PC-9 (cell line): ENCODE data around the gene CPE.

Experiments
- CTCF ChIP-seq: fragments of 200-600 bp; sonication (generic); conservative IDR thresholded peaks from 2 replicates; pipeline ENCODE4 v1.6.1; 2017; ENCODE audit warnings: mixed run types, antibody characterized with exemption, mild to moderate bottlenecking, moderate library complexity
- EZH2 ChIP-seq: fragments of 200-600 bp; sonication (generic); IDR thresholded peaks from 2 replicates; pipeline ENCODE4 v1.8.0; 2017; ENCODE audit warnings: antibody characterized with exemption, low read depth

DNA sequence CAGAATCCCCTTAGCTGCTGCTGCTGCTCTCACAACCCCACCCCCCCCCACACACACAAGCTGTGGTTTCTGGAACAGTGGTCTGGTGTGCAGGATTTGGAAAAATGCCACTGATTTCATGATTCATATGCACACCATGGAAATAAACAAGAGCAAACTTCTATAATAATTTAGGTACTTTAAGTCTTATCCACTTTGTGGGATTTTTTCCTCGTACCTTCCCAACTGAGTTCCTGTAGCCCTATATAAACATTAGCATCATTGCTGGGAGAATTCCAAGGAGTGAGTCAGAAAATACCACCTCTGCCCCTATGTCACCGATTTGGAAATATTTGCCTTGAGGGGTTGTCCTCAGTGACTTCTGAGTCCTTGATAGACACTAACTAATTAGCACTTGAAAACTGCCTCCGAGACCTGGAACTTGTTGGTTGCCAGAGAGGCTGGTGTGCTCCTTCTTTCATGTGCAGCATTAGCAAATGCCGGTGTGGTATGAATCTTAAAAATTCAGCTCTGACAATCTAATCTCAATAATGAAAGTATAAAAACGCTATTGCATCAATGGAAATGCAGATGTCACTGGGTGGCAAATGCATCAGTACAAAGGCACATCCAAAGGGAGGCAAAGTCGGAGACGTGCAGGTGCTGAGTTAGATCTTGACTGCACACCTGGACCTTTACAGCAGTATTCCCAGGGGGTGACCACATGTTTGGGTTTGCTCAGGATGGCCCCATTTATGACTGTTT lies 61.8 kb downstream of the CPE start:
- no peak for TF ChIP-seq CTCF
- TF ChIP-seq EZH2, result no peak
